Measurements from ENCODE around the gene KCTD1. TPM values are rescaled to one million over a fixed set of nuclear protein-coding genes. Genes with fewer than 3 reads are reported as not detected.

Gene KCTD1
- total RNA-seq, 1 donor from 2014 or later, result 5.5 TPM

DNA sequence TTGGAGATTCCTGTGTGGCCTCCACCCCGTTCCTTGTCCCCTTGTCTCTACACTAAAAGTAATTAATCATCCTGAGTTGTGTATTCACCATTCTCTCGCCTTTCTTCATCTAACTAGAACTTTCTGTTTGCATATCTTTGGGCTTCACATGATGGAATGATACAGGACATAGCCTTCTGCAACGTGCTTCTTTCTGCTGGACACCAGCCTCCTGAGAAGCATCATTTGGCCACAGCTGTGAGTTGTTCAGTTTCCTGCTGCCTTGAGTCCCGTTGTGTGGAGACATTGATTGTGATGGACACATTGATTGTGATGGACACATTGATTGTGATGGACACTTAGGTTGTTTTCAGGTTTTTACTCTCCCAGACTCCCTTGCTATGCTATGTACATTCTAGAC, 139.3 kb downstream of the KCTD1 start:
- no peak overlapping the region for H3K27ac Mint-ChIP-seq
- intact Hi-C loops (cut with micrococcal nuclease), result no loop called here
- no peak for DNase-seq (ENCODE audit: low spot score)
- no peaks in the 10 kb centered on the region for H3K4me1 Mint-ChIP-seq (ENCODE audit: low read depth)
- H3K4me3 Mint-ChIP-seq, result no peak overlapping the region
- H3K27me3 Mint-ChIP-seq (ENCODE audit: insufficient read depth), result no peaks in the 10 kb centered on the region
- H3K9me3 Mint-ChIP-seq, result no peaks in the 10 kb centered on the region
- H3K36me3 Mint-ChIP-seq (ENCODE audit: low read depth), result no peaks in the 10 kb centered on the region

- Mint-ChIP-seq H3K27ac (no peak overlapping the region), H3K27me3 (ENCODE audit: insufficient read depth) (no peaks in the 10 kb centered on the region), H3K36me3 (ENCODE audit: low read depth) (no peaks in the 10 kb centered on the region), H3K4me1 (ENCODE audit: low read depth) (no peaks in the 10 kb centered on the region), H3K4me3 (no peak overlapping the region), H3K9me3 (no peaks in the 10 kb centered on the region)
- DNase-seq (ENCODE audit: low spot score), result no peak
- intact Hi-C loops (cut with micrococcal nuclease), result no loop called here
These were observed 140.4 kb downstream of the KCTD1 start for GRCh38 chr18:26407736-26408601.

- H3K9me3 Mint-ChIP-seq, result no peaks in the 10 kb centered on the region
- DNase-seq (ENCODE audit: low spot score), result no peak
- no peaks in the 10 kb centered on the region for H3K27me3 Mint-ChIP-seq (ENCODE audit: insufficient read depth)
- H3K4me3 Mint-ChIP-seq, result no peak overlapping the region
- intact Hi-C loops (cut with micrococcal nuclease), result no loop called here
- no peaks in the 10 kb centered on the region for H3K4me1 Mint-ChIP-seq (ENCODE audit: low read depth)
- H3K36me3 Mint-ChIP-seq (ENCODE audit: low read depth), result no peaks in the 10 kb centered on the region
- H3K27ac Mint-ChIP-seq, result no peak overlapping the region
These were observed 141.4 kb downstream of the KCTD1 start for GRCh38 chr18:26406854-26407517.

GRCh38 chr18:26406324-26406723, 142.0 kb downstream of the KCTD1 start:
- Mint-ChIP-seq H3K4me3 (no peak overlapping the region), H3K9me3 (no peaks in the 10 kb centered on the region), H3K27me3 (ENCODE audit: insufficient read depth) (no peaks in the 10 kb centered on the region), H3K4me1 (ENCODE audit: low read depth) (no peaks in the 10 kb centered on the region), H3K36me3 (ENCODE audit: low read depth) (no peaks in the 10 kb centered on the region), H3K27ac (no peak overlapping the region)
- no peak for DNase-seq (ENCODE audit: low spot score)
- intact Hi-C loops (cut with micrococcal nuclease), result no loop called here

DNA sequence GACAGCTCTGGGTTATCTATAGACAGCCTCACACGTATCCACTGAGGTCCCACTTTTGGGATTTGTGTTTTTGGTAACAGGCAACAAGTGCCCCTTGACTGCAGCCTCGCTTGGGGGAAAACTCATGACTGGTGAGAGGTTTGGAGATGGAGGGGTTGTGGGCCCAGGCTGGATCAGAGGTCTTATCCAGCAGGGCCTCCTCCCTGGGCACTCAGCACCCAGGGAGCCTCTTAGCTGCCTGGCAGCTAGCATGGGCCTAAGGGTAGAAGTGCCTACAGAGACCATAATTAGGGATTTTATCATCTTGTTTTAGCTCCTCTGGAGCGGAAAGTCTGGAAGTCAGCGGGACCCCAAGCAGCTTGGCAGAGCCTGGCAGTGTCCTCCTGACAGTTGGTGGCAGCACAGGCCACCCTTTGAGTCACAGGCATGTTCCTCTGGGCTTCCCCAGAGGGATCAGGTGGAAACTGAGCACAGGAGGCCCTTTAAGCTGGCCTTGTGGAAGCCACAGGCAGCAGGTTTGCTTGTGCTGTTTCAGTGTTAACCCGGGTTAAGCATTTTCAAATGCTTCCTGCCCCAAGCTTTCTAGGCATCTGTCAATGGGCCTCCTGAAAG, 143.1 kb downstream of the KCTD1 start:
- H3K4me1 Mint-ChIP-seq (ENCODE audit: low read depth), result no peaks in the 10 kb centered on the region
- no peaks in the 10 kb centered on the region for H3K9me3 Mint-ChIP-seq
- H3K4me3 Mint-ChIP-seq, result no peak overlapping the region
- no peaks in the 10 kb centered on the region for H3K27me3 Mint-ChIP-seq (ENCODE audit: insufficient read depth)
- no peak for DNase-seq (ENCODE audit: low spot score)
- no peaks in the 10 kb centered on the region for H3K36me3 Mint-ChIP-seq (ENCODE audit: low read depth)
- intact Hi-C loops (cut with micrococcal nuclease), result loop anchor here (1.0 kb wide), 1 partner anchor 244 kb away; no protein-coding TSS in a partner anchor
- no peak overlapping the region for H3K27ac Mint-ChIP-seq

All from activated T-helper 1 cell treated with anti-CD3 and anti-CD28 coated beads, Interleukin-12 subunit alpha, Interleukin-12 subunit beta, Interleukin-2, Interleukin-4 antibody, amounts not matched to agents 30 ng/mL and 10 ng/mL and 1 ng/mL, durations not matched to agents 14 hours and 24 hours and 36 hours (primary cell).